Measurements from ENCODE around the gene PAFAH1B1.

The PAFAH1B1 gene

DNA sequence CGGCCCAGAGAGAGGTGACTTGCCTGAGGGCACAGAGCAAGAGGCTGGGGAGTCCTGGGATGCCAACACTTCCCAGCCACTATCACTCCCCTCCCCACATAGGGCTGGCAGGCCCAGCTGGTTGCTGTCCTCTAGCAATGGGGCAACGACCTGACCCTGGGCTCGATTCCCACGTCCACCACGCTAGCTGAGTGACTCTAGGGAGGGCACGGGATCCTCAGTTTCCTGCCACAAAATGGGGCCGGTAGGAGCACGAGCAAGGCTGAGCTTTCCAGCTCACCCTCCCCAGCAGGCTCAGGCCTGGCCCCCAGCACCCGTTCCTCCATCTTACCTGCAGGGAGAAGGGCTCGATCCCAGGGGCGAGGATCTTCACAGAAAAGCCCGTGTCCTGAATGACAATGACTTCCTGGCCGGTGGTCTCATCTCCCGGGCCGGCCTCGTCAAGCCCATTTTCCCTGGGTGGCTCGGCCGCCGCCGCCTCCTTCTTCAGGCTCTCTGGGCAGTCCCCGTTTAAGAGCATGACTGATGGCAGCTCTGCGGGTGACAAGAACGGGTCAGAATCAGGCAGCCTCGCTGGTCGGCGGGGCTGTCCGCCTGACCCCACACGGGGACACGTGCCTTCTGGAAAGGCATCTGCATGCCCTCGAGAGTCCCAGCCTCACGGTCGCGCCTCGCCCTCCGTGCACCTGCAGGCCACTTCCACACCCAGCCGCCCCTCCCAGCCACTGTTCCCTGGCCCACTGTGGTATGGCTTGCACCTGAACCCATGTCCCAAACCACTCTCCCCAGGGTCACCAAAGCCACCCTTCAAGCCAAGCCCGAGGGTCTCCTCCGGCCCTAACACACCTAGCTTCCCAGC lies 110.8 kb downstream of the PAFAH1B1 start:
- DNase-seq = no peak

DNA sequence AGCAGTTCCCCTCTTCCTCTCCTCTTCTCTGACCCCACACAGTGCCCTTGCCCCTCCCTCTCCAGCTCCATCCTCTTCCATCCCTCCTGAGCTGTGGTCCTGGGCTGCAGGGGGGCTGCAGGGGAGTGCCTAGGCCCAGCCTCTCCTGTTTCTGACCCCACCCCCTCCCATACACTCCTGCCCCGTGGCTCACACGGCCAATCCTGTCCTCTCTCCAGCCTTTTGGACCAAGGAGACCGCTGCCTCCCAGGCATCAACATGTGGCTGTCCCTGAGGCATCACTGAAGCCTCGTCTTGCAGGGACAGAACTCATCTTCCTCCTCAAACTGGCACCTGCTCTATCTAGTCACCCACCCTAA lies 111.4 kb downstream of the PAFAH1B1 start:
- no peak for DNase-seq

DNA sequence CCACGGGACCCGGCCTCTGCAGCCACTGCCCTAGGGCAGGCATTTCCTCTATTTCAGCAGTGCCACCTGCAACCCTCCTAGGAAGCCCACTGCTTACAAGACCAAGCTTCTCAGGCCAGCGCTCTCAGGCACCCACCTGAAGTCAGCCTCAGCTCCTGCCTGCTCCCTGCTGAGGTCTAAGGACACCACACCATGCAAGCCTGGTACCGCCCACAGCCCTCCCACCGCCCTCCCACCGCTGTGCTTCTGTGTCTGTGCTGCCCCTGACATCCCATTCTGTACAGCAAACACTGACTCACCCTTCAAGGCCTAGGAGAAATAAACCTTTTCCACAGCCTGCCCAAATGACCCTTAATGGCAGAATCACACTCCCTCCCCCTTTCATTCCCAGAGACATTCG lies 111.8 kb downstream of the PAFAH1B1 start:
- no peak for DNase-seq

DNA sequence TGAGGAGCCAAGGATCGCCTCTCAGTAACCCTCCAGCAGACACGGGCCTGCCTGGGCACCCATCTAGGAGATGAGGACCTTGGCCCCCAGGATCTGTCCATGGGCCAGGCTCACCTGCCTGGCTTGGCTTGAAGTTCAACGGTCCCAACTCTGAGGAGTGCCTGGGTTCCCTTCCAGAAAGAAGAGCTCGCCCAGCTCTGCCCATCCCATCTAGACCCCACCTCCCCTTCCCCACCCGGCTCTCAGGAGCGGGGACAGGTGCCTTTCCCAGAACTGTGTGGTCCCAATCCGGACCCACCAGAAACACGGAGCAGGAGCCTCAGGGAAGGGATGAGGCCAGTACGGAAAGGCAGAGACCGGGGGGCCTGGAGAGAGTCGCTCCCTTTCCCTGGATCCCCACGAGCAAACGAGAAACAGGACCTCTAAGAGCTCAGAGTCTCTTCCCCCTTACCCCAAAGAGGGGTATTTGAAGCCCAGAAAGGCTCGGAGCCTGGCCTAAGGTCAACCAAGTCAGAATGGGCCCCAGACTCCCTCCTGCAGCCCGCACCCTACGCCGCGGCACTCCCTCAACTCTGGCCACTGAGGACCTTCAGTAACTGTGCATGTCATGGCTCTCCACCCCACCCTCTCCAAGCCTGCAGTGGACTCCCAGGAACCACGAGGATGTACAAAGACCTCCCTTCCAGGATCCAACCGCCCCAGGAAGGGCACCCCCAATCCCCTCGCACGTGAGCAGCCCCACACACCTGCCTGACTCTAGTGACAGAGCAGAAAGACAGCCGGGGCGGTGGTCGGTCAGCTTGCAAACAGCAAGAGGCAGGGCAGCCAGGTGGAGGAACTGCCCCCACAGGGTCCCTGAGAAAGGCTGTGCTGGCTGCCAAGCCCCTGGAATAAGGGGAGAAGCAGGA lies 112.7 kb downstream of the PAFAH1B1 start:
- no peak for DNase-seq

DNA sequence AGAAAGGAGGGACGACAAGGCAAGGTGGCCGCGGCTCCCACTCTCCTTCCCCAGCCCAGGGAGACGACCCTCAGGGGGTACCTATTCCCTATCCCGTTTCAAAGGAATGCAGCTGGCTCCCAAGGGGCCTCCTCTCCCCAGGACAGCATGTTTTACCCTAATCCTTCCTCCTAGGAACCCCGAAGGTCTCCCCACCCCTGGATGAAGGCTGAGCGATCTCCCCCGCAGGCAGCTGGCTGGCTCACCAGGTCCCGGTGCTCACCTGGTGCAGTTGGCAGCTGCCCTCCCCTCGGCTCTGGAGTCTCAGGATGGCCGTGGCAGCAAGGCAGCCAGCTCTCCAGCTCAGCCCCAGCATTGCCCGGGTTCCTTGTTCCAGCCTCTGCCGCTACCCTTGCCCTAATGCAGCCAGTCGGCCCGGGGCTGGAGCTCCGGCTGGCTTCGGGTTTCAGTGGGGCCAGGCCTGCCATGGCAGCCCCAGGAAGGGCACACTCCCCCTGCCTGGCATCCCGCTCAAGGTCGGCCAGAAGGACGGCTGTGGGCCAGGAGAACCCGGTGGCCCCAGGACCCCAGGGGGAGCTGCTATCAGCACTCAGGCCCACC lies 113.6 kb downstream of the PAFAH1B1 start:
- no peak for DNase-seq

DNA sequence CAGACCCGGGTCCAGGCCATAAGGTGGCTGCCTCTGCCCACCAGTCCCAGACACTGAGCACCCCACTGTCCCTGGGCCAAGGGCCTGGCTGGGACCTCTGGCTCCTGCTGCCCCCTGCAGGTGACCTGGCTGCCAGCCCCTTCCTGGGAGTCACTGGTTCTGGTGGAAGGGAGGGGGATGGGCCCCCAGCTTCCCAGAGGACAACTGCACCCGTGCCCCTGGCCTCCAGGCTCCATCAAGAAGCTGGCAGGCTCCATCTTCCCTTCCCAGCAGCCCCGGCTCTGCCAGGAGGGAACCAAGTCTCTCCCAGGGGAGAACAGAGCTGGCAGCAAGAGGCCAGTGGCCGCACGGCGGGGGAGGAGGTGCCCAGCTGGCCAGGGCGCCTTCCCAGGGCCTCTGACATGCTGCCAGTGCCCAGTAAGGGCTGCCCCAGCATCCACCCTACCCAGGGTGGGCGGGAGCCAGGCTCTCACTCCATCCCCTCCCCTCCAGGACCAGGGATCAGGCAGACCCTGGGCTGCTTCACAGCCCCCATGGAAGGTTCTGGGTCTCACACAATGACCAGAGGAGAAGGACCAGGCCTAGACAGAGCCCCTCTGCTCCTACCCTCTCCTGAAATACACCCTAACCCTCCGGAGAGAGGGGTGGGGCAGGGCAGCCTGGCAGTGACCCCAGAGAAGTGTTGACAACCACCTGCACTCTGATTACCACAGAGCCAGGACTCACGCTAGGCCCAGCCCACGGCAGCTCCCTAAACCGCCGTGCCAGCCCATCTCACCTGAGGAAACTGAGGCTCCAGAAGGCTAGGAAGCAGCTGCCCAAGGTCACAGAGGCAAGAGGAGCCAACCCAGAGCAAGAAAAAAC lies 114.5 kb downstream of the PAFAH1B1 start:
- no peak for DNase-seq

DNA sequence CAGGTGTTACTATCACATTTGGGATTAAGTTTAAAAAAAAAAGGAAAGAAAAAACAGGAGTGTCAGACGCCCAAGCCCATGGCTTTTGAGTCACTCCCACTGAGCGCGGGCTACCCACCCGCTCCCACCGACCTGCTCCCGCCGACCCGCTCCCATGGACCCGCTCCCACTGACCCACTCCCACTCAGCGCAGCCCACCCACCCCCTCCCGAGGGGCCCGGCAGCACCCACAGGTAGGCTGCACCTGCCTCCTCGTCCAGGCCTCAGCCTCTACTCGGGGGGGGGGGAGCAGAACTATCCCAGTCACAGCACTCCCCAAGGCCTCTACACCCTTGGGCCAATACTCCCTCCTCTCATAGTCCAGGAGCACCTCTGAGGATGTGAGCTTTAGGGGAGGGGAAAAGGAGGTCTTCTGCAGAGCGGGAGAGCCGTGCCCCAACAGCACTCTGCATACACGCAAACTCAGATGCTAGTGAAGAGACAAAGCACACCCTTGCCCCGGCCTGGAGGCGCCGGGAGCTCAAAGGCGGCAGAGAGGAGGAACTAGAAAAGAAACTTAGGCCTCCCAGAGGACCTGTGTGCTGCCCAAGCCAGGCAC lies 115.2 kb downstream of the PAFAH1B1 start:
- no peak for DNase-seq

DNA sequence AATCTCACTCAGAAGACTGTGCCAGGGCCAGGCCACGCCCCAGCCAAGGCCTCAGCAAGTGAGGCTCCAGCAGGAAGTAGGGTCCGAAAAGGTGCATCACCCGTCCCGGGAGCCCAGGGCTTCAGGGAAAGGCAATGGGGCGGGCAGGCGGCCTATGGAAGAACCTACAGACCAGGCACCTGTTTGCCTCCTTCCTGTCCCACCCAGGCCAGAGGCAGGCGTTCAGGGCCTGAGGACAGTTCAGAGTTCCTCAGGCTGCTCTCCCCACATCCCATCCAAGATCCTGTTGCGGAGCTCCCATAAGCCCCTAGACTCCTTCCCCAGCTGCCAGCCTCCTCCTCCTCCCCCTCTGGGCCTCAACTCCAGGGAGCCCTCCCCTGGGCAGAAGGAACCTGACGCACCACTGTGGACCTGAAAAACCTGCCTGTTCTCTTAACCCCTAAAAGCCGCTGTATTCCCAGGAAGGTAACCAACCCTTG lies 115.8 kb downstream of the PAFAH1B1 start:
- DNase-seq = no peak

DNA sequence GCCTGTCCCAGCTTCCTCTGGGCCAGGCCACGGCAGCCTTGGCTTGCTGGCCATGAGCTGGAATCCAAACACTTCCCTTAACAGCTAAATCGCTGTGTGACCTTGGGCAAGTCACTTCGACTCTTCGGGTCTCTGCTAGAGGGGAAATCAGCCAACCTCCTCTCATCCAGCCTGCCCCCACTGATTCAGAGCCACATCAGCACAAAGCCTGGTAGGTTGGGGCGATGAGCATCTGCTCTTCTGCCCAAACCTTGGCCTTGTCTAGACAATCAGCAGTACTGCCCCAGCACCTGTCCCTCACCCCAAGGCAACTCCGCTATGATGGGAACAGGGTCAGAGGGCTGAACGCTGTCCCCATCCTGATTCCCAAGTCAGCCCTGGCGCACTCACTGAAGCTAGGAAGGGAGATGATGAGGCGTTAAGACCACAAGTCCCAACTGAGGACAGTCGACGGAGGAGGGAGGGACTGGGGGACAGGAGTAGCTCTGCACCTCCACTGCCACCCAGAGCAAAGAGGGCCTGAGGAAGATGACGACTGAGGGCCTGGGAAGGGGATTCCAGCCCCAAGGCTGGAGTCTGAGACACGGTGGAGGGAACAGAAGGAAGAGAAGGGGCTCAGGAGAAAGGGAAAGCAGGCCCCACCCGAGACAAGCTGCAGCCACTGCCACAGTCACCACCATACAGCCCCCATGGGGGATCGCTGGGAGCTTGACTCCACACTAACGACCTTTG lies 116.8 kb downstream of the PAFAH1B1 start:
- no peak for DNase-seq

DNA sequence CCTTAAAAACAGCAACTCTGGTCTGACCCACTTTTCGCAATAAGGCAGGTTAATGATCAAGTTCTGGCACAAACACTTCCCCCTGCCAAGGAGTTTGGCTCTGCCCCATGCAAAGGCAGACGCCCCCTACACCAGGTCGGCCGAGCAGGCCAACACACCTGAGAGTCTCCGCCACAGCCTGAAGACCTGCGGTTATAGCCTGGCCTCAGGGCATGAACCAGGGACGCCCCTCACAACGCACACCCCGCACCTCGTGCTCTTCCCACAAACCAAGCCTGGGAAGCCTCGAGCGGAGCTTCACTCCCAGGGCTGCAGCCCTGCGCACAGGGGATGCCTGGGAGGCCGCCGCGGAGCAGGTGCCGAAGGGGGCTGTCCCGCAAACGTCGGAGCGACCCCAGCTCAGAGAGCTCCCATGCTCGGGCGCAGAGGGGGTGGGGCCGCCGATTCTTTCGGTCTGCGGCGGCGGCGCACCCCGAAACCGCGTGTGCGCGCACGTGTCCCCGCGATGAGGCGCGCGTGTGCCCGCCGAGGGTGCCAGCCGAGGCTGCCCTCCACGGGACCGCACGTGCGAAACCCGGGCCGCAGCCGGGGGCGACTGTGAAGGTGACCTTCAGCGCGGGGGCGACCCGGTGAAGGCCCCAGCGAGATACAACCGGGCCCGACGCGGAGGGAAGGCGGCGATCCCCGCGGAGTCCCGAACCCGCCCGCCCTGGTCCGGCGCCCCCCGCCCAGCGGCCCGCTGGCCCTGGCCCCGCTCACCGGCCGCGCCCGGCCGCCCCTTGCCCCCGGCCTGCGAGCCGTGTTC lies 117.6 kb downstream of the PAFAH1B1 start:
- no peak for DNase-seq

DNA sequence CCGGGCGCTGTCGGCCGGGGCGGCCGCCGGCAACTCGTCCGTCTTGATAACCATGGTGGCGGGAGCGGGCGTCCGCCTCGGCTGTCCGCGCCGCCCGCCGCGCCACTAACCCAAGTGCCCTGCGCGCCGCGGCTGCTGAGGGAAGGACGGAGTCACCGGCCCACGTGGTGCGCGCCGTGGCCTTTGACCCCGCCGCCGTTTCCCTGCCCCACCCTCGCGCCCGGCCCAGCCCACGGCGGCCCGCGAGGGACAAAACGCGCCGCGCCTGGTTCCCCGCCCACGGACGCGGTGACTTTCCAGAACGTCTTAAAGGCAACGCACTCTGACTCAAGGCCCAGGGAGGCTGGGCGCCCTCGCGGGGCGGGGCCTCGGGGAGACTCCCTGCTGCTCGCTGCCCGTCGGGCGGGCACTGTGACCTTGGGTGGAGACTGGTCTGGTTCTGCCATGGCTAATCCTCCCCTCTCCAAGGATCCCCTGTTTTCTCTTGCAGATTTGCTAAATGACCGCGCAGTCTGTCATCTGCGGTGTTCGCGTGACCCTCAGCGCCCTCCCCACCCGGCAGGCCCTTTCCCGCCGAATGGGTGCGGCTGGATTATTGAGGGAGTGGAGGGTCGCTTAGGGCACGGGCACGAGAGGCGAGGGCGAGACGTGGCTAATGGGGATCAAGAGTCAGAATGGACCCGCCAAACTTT lies 118.3 kb downstream of the PAFAH1B1 start, which contains the start of gene CLUH:
CLUH (minus strand) TSS at position 157 of the 692 bp plus-strand sequence; CDS start at position 54, 103 bp downstream.
- peak; percentile 59 for DNase-seq

DNA sequence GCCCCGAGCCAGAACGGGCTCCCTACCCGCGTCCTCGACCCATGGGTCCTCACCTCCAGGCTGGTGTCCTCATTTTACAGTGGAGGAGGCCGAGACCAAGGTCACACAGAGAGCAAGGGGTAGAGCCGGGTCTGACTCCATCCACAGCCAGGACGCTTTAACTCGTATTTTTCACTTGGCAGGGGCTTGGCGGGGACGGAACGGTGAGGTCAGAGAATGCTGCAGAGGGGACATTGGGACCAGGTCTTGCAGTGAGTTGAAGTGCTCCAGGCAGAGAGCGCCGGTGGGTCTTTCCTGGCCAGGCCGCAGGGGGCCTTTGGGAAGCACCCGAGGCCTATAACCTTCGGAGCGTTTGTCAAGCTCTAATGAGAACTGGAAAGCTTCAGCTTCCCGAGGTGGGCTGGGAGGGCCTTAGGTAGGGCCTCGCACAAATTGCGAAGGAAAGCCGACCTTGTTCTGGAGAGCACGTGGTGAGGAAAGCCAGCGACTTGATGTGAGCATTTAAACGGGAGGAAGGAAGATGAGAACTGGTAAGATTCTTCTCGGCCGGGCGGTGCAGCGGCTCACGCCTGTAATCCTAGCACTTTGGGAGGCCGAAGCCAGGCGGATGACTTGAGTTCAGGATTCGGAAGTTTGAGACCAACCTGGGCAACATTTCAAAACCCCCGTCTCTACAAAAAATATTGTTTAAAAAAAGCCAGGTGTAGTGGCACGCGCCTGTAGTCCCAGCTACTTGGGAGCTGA lies 119.0 kb downstream of the PAFAH1B1 start:
- no peak for DNase-seq

DNA sequence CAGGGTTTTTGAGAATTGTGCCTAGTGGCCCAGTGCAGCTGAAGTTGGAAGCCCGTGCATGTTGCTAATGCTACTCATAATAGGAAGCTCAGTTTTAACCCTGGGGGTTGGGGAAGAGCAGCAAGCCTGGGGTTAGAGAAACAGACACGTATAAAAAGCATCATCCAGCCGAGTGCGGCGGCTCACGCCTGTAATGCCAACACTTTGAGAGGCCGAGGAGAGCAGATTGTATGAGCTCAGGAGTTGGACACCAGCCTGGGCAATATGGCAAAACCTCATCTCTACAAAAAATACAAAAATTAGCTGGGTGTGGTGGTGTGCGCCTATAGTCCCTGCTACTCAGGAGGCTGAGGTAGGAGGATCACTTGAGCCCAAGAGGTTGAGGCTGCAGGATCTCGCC lies 120.4 kb downstream of the PAFAH1B1 start:
- no peak for DNase-seq

DNA sequence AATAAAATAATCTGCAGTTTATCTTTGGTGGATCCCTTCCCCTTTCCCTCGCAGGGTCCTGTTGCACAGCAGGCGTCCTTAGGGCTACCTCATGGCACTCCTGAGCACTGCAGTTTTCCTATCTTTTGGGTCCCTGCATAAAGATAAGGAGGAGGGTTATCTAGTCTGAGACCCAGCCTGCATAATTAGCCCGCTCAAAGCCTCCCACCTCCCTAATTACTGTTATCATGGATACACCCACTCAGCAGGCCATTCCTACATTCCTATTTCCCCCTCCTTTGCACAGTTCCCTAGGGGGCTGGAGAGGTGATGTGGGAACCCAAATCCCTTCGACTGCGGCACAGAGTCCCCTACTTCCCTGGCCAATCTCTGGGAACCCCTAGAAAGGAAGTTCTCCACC lies 123.2 kb downstream of the PAFAH1B1 start:
- DNase-seq = no peak

DNA sequence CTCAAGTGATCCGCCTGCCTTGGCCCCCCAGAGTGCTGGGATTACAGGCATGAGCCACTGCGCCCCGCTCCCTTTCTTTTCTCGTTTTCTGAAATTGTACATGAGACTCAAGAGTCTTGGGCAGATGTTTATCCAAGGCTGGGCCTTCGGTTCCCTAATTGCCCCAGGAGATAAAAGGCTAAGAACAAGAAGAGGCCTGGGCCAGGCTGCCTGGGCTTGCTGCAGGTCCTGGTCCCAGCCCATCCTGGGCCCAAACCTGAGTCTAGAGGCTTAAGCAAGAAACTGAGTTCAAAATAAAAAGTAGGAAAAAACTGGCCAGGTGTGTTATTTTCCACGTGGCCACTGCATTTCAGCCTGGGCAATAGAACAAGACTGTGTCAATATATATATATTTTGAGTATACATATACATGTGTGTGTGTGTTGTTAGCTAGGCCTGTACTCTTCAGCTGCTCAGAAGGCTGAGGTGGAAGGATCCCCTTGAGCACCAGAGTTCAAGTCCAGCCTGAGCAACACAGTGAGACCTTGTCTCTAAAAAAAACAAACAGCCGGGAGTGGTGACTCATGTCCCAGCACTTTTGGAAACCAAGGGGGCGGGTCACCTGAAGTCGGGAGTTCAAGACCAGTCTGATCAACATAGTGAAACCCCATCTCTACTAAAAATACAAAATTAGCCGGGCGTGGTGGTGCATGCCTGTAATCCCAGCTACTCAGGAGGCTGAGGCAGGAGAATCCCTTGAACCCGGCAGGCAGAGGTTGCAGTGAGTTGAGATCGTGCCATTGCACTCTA lies 124.9 kb downstream of the PAFAH1B1 start:
- no peak for DNase-seq

DNA sequence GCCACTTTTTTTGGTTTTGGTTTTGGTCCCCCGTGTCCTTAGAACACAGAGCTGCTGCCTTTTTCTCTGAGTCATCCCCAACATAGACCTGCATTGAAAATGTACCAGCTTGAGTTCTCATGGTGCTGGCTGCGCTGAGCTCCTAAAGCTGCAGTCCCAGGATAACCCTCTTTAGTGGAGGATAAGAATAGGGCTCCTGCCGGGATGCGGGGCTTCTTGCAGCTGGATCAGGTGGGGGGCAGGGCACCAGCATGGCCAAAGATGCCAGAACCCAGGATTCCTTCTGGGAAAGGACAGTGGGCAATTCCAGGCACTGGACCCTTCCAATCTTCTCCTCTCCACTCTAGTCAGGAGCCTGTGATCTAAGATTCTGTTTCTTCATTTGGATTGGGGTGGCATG lies 126.4 kb downstream of the PAFAH1B1 start:
- DNase-seq = no peak

DNA sequence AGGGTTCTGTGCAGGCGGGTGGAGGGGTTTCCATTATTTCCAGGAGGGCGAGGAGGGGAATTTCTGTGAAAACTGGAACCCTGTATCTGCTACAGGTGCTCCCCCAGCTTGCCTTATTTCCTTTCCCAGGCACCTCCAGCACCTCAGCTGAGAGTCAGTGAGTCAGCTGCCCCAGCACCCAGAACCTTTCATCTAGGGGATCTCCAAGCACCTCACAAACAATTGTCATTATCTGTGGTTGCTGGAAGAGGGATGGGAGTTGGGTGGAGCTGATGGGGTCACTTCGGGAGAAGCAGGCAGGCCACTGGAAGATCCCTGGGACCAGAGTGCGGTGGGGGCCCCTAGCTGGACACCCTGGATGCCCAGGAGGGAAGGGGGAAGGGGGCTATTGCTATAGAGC lies 128.1 kb downstream of the PAFAH1B1 start:
- DNase-seq = no peak

DNA sequence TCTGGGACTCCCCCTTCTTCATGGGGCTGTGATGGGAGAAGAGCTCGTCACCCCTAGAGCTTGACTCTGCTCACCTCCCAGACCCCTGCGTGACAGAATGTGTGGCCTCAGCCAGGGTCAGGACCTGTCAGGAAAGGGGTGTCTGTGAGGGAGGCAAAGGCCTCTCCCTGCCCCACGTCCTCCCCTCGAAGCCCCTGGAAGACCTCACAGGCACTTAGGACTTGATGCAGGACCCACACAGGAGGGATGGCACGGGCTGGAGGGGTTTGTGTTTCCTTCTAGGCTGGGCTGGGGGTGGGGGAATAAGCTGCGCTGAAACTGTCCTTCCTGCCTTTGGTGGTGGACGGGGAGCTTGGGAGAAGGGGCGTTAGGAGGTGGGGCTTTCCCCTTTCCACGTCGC lies 129.2 kb downstream of the PAFAH1B1 start:
- DNase-seq = no peak
